Right lobe of liver (tissue), 4 donors: Measurements from ENCODE around the gene FMN1.

Experiments
- POLR2A ChIP-seq: fragments of 450-650 bp; IDR thresholded peaks from one replicate; pipeline ENCODE4 v1.6.1; 2017; ENCODE audit warnings: antibody characterized with exemption, mild to moderate bottlenecking
- TF ChIP-seq, protein P1 (sequence below), 4 donors: fragments of 200-600 bp in 3 of 4; fragments of 450-650 bp in 1 of 4; IDR thresholded peaks; one replicate each; pipeline versions ENCODE4 v1.5.1 to v1.8.0; 2016 to 2022; ENCODE audit warnings: antibody characterized with exemption in 4 of 4, mild to moderate bottlenecking in 2 of 4
- donor health status: DM: no; HTN: no; CAD: no.
- donor health status: DM: no; HTN: no; CAD: no.
- donor health status: DM: no; HTN: yes; CAD: no.

DNA sequence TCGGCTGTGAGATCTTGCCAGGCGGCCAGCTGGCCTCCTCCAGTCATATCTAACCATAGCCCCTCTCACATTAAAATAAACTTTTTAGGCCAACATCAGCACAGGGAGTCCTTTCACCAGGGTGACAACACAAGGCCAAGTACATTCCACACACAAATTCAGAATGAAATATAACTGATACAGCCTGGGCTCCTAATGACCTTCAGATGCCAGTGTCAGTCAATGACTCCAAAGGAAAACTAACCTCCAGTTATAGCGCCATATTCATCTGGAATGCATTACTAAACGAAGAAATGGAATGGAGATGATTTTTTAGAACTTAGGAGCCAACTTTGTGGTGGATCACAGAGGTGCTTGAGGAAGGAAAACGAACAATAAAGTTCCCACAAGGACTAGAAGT is 271.3 kb downstream of the FMN1 start:
- TF ChIP-seq POLR2A: no peak
- TF ChIP-seq, protein P1, sequence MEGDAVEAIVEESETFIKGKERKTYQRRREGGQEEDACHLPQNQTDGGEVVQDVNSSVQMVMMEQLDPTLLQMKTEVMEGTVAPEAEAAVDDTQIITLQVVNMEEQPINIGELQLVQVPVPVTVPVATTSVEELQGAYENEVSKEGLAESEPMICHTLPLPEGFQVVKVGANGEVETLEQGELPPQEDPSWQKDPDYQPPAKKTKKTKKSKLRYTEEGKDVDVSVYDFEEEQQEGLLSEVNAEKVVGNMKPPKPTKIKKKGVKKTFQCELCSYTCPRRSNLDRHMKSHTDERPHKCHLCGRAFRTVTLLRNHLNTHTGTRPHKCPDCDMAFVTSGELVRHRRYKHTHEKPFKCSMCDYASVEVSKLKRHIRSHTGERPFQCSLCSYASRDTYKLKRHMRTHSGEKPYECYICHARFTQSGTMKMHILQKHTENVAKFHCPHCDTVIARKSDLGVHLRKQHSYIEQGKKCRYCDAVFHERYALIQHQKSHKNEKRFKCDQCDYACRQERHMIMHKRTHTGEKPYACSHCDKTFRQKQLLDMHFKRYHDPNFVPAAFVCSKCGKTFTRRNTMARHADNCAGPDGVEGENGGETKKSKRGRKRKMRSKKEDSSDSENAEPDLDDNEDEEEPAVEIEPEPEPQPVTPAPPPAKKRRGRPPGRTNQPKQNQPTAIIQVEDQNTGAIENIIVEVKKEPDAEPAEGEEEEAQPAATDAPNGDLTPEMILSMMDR (IDR thresholded peaks at IDR 0.05): no peak
